Right lobe of liver (tissue), 6 donors: Measurements from ENCODE around the gene MDN1. TPM values are rescaled to one million over a fixed set of nuclear protein-coding genes. Genes with fewer than 3 reads are reported as not detected.

Source experiments
- ATAC-seq, 4 donors: fragments of 200-7000 bp; cut with Tn5 transposase; one replicate each; pipeline ENCODE4 v1.9.1; 2020; ENCODE audit warnings: mild to moderate bottlenecking in 4 of 4, moderate library complexity in 4 of 4
- DNase-seq, 3 donors: peaks; one replicate each; pipeline ENCODE4 v3.0.0-alpha.2; 2020
- H3K27ac ChIP-seq, 3 donors: fragments of 200-600 bp; one replicate each; pipeline ENCODE4 v1.8.0; 2022
- H3K27me3 ChIP-seq, 2 donors: fragments of 200-600 bp; one replicate each; pipeline ENCODE4 v1.8.0; 2022
- H3K36me3 ChIP-seq, 4 donors: fragments of 200-600 bp; sonication (generic) in 1 of 4; one replicate each; pipeline versions ENCODE4 v1.5.1 to v1.8.0; 2017 to 2022; ENCODE audit warnings: control low read depth in 1 of 4
- H3K4me1 ChIP-seq, 4 donors: fragments of 200-600 bp; sonication (generic) in 1 of 4; one replicate each; pipeline versions ENCODE4 v1.5.1 to v1.8.0; 2017 to 2022; ENCODE audit warnings: control low read depth in 1 of 4
- H3K4me3 ChIP-seq, 3 donors: fragments of 200-600 bp; one replicate each; pipeline ENCODE4 v1.8.0; 2022
- H3K9me3 ChIP-seq, 4 donors: fragments of 200-600 bp; sonication (generic) in 1 of 4; one replicate each; pipeline versions ENCODE4 v1.5.1 to v1.8.0; 2017 to 2022; ENCODE audit warnings: control low read depth in 1 of 4
- POLR2A ChIP-seq: fragments of 450-650 bp; IDR thresholded peaks from one replicate; pipeline ENCODE4 v1.6.1; 2017; ENCODE audit warnings: antibody characterized with exemption, mild to moderate bottlenecking
- WGBS: methylation state at CpG from one replicate; pipeline ENCODE4 v1.1.6; 2018; ENCODE audit warnings: low coverage, low lambda C conversion rate; ENCODE audit not compliant: insufficient coverage; ENCODE audit errors: missing lambda C conversion rate; 5-methylcytosine and 5-hydroxymethylcytosine counted together
- intact Hi-C, 2 donors: fragments of 100-400 bp; cut with DNase I; formaldehyde crosslinking; loops; one replicate each; pipeline versions ENCODE4 v1.11.2 to v1.14.1; 2022
- small RNA-seq, 2 experiments: library from RNA; depleted of rRNA; stranded (forward); fragments of <200 nt; gene quantifications; one replicate each; pipeline ENCODE3, GENCODE V24; 2016
- total RNA-seq, 6 experiments: library from RNA; depleted of rRNA in 2 of 6; stranded (reverse); fragments of >200 nt in 2 of 6; fragmentation: NEBNext Ultra II Directional in 3 of 6; extraction: Animal tissue kit (Norgen Biotek cat#: 25700) in 3 of 6; gene quantifications; one replicate each; pipeline versions ENCODE4 v1.1.0 to v1.2.4, GENCODE V29; 2016 to 2023
- TF ChIP-seq, protein P1 (sequence below), 4 donors: fragments of 200-600 bp in 3 of 4; fragments of 450-650 bp in 1 of 4; IDR thresholded peaks; one replicate each; pipeline versions ENCODE4 v1.5.1 to v1.8.0; 2016 to 2022; ENCODE audit warnings: antibody characterized with exemption in 4 of 4, mild to moderate bottlenecking in 2 of 4
- donor health status: DM: no; HTN: yes; CAD: no.
- donor health status: DM: no; HTN: no; CAD: no.
- donor health status: DM: no; HTN: no; CAD: no.
- donor health status: DM: no; HTN: yes; CAD: no.
- donor health status: DM: no; HTN: yes; CAD: no.

MDN1 gene
- total RNA-seq, 6 experiments from 2014 or later = 13.8 to 49.6 (median 25.5) TPM

DNA sequence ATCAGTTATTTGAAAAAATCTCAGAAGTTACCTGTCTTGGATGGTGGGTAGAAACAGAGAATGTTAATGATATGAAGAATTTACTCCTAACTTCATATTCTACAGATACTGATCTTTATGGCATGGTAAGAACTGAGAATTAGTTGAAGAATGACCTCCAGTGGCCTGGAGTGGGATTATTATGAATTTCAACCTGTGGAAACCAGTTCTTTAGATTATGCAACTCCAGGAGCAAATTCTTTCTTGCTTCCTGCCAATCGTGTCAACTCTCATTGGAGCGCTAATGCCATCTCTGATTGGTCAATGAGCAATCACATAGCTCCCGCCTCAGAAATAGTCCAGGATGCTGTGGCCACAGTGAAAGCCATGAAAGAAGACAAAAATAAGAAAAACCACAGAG lies 221.6 kb downstream of the MDN1 start:
- no peak for TF ChIP-seq POLR2A
- TF ChIP-seq, protein P1, sequence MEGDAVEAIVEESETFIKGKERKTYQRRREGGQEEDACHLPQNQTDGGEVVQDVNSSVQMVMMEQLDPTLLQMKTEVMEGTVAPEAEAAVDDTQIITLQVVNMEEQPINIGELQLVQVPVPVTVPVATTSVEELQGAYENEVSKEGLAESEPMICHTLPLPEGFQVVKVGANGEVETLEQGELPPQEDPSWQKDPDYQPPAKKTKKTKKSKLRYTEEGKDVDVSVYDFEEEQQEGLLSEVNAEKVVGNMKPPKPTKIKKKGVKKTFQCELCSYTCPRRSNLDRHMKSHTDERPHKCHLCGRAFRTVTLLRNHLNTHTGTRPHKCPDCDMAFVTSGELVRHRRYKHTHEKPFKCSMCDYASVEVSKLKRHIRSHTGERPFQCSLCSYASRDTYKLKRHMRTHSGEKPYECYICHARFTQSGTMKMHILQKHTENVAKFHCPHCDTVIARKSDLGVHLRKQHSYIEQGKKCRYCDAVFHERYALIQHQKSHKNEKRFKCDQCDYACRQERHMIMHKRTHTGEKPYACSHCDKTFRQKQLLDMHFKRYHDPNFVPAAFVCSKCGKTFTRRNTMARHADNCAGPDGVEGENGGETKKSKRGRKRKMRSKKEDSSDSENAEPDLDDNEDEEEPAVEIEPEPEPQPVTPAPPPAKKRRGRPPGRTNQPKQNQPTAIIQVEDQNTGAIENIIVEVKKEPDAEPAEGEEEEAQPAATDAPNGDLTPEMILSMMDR (IDR thresholded peaks at IDR 0.05) = peak; percentile 36 to 72 (median 52)
- 14% methylated on average over 3 of the region's 3 CpGs for WGBS
- H3K27me3 ChIP-seq = no peaks in the 10 kb centered on the region
- ATAC-seq (peak; percentile 90 to 98 (median 97)), DNase-seq (no peak)
- no peaks in the 10 kb centered on the region for H3K4me1 ChIP-seq
- no peaks in the 10 kb centered on the region for H3K9me3 ChIP-seq
- no peak overlapping the region for H3K4me3 ChIP-seq
- intact Hi-C loops = no loop called here
- H3K27ac ChIP-seq = no peak overlapping the region
- no peaks in the 10 kb centered on the region for H3K36me3 ChIP-seq

DNA sequence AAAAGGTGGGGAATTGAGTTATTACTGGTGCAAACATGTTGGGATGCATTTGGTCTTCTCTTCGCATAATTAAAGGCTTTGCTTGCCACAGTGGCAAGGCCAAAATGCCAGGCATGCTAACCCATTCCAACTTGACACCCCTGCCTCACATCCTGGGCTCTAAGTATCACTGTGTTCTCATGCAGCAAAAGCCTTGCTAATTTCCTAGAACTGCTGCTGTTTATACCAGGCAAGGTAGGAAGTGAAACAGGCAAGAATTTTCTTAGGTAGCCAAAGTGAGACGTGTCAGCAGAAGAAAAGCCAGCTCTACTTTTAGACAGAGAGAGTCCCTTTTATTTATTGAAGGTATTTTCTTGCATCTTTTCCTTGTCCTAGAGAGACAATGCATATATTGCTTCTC lies 222.2 kb downstream of the MDN1 start:
- Histone ChIP-seq H3K4me3 (no peak overlapping the region), H3K36me3 (no peaks in the 10 kb centered on the region), H3K27ac (no peak overlapping the region), H3K9me3 (no peaks in the 10 kb centered on the region), H3K27me3 (no peaks in the 10 kb centered on the region), H3K4me1 (no peaks in the 10 kb centered on the region)
- intact Hi-C loops = no loop called here
- DNase-seq = no peak
- TF ChIP-seq POLR2A = no peak
- TF ChIP-seq, protein P1 (IDR thresholded peaks at IDR 0.05) = no peak
- ATAC-seq = no peak
- 0% methylated on average over 1 of the region's 2 CpGs for WGBS

DNA sequence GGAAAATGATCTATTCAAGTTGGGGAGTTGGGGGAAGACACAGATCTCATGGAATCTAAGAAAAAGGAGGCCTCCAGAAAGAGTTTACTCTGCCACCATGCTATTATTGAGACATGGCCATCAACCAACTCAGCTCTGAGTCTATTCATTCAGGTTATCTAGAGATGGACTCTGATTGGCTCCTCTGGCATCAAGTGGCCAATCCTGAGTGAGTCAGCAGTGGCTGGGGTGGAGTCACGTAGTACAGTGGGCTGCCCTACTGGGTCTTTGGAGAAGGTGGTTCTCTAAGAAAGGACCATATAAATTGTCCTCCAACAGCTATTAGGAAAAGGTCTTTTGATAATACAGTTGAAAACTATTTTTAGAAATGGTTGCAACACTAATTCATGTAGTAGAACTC lies 223.1 kb downstream of the MDN1 start:
- no peak for DNase-seq
- no CpG with 5 or more reads among the region's 1 CpG for WGBS
- Histone ChIP-seq H3K9me3 (no peaks in the 10 kb centered on the region), H3K27ac (no peak overlapping the region), H3K4me1 (no peaks in the 10 kb centered on the region), H3K4me3 (no peak overlapping the region), H3K27me3 (no peaks in the 10 kb centered on the region), H3K36me3 (no peaks in the 10 kb centered on the region)
- TF ChIP-seq POLR2A = no peak
- TF ChIP-seq, protein P1 (IDR thresholded peaks at IDR 0.05) = no peak
- intact Hi-C loops = no loop called here
- ATAC-seq = no peak

DNA sequence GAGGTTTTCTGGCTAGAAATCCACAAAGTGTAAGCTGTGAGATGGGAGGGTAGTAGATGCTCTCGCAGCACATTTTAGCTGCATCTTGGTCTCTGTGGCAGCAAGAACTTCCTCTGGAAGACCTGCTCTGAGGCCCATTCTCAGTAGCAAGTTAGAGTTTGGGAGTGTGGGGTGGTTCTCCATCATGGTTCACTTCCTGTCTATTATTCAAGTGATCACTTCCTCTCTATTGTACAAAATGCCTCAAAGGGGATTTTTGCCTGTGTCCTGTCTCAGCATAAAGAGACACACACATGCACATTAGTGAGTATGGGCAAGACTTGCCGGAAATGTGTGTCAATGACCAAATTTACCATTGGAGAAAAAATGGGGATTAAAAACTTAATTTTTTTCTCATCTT lies 223.5 kb downstream of the MDN1 start:
- ATAC-seq (no peak), DNase-seq (no peak)
- 86% methylated on average over 2 of the region's 2 CpGs for WGBS
- Histone ChIP-seq H3K36me3 (no peaks in the 10 kb centered on the region), H3K27ac (no peak overlapping the region), H3K27me3 (no peaks in the 10 kb centered on the region), H3K9me3 (no peaks in the 10 kb centered on the region), H3K4me3 (no peak overlapping the region), H3K4me1 (no peaks in the 10 kb centered on the region)
- no peak for TF ChIP-seq POLR2A
- TF ChIP-seq, protein P1 (IDR thresholded peaks at IDR 0.05) = no peak
- intact Hi-C loops = no loop called here

Small RNAs within 50 kb of the gene (small RNA-seq; reads per million reads assigned to genes)
- gene DNAJC19P6 (0 reads per million in 2 experiments), gene RF00019 (0 reads per million in 2 experiments)

Other genes with a start within 250 kb of the MDN1 start
- gene LYRM2, start 181.0 kb downstream of the MDN1 start, total RNA-seq = 10 to 100 TPM; 10.8 to 16.3 (median 12.8) TPM
- 1 to 10 TPM; 3.9 to 6.2 (median 5.0) TPM for gene CASP8AP2, start 10.1 kb upstream of the MDN1 start, total RNA-seq
- not detected for gene GJA10, start 74.7 kb upstream of the MDN1 start, total RNA-seq